RWPE2 (cell line): ENCODE measurements around the gene NUP210L.
"Not testable (repeated sequence)": the region's sequence is repeated elsewhere in the genome, so short reads cannot be mapped to it uniquely, and the experiment has no call there.

Source experiments
- ATAC-seq: fragments of 200-7000 bp; cut with Tn5 transposase; 3 replicates; pipeline ENCODE4 v1.9.1; 2021; ENCODE audit warnings: low read depth
- DNase-seq: peaks from one replicate; pipeline ENCODE4 v3.0.0-alpha.2; 2020; ENCODE audit warnings: low spot score
- H3K27ac ChIP-seq: fragments of 450-650 bp; 2 replicates; pipeline ENCODE4 v1.5.1; 2017; ENCODE audit warnings: mild to moderate bottlenecking; ENCODE audit not compliant: poor library complexity, severe bottlenecking
- H3K27me3 ChIP-seq: fragments of 250-450 bp; sonication (Bioruptor Pico); 2 replicates; pipeline ENCODE4 v1.5.1; 2021; ENCODE audit warnings: mild to moderate bottlenecking, moderate library complexity; ENCODE audit not compliant: insufficient read depth, poor library complexity, severe bottlenecking
- H3K36me3 ChIP-seq: fragments of 250-450 bp; sonication (Bioruptor Pico); 2 replicates; pipeline ENCODE4 v1.5.1; 2020; ENCODE audit warnings: low read depth, mild to moderate bottlenecking, moderate library complexity
- H3K4me1 ChIP-seq: fragments of 250-450 bp; sonication (Bioruptor Pico); 2 replicates; pipeline ENCODE4 v1.5.1; 2021; ENCODE audit warnings: mild to moderate bottlenecking, moderate library complexity; ENCODE audit not compliant: insufficient read depth, poor library complexity, severe bottlenecking
- H3K4me3 ChIP-seq: fragments of 250-450 bp; sonication (Bioruptor Pico); 2 replicates; pipeline ENCODE4 v1.5.1; 2021; ENCODE audit warnings: mild to moderate bottlenecking, moderate library complexity; ENCODE audit not compliant: severe bottlenecking
- H3K9me3 ChIP-seq: fragments of 250-450 bp; sonication (Bioruptor Pico); 2 replicates; pipeline ENCODE4 v1.5.1; 2021; ENCODE audit warnings: mild to moderate bottlenecking, moderate library complexity; ENCODE audit not compliant: severe bottlenecking
- TF ChIP-seq, protein P1 (sequence below): fragments of 450-650 bp; IDR thresholded peaks from one replicate; pipeline ENCODE4 v1.5.1; 2017; ENCODE audit warnings: mild to moderate bottlenecking, moderate library complexity; ENCODE audit not compliant: poor library complexity, severe bottlenecking

Gene NUP210L

DNA sequence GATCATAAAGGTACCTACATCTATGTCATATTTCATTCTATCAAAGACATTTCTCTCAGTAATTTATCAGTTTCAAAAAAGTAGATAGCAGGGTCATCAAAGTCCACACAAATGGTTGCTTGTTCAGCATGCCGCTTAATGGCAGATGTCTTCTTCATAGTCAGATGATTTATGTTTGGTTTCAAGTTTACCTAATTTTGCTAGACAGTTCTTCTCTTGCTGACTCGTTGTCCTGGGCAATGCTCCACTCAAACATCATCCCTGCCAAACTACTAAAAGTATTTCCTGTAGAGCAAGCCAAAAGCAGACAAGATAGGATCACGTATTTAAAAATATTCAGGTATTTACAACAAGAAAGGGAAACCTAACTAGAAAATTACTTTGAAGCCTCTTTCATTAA is 13.6 kb downstream of the NUP210L start:
- Histone ChIP-seq H3K4me1 (no peaks in the 10 kb centered on the region), H3K27me3 (no peaks in the 10 kb centered on the region), H3K4me3 (no peak overlapping the region), H3K9me3 (no peaks in the 10 kb centered on the region), H3K36me3 (no peaks in the 10 kb centered on the region), H3K27ac (no peak overlapping the region)
- DNase-seq (no peak), ATAC-seq (no peak)
- TF ChIP-seq, protein P1, sequence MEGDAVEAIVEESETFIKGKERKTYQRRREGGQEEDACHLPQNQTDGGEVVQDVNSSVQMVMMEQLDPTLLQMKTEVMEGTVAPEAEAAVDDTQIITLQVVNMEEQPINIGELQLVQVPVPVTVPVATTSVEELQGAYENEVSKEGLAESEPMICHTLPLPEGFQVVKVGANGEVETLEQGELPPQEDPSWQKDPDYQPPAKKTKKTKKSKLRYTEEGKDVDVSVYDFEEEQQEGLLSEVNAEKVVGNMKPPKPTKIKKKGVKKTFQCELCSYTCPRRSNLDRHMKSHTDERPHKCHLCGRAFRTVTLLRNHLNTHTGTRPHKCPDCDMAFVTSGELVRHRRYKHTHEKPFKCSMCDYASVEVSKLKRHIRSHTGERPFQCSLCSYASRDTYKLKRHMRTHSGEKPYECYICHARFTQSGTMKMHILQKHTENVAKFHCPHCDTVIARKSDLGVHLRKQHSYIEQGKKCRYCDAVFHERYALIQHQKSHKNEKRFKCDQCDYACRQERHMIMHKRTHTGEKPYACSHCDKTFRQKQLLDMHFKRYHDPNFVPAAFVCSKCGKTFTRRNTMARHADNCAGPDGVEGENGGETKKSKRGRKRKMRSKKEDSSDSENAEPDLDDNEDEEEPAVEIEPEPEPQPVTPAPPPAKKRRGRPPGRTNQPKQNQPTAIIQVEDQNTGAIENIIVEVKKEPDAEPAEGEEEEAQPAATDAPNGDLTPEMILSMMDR: no peak

DNA sequence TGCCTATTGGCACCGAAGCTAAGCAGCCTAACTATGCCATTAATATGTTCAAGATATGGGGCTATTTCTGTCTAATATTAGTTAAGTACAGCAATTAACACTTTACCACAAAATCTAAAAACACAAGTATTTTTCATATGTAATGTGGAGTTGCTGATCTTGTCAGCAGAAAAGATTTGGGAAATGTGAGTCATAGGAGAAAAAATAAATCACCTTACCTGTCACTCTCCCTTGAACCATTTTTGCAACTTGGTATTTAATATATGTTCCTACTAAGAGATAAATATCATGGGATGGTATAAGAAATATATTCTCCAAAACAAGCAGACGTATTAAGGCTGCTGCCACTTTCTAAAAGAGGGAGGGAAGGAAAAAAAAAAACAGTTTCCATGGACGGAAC is 17.0 kb downstream of the NUP210L start:
- TF ChIP-seq, protein P1: no peak
- no peak for ATAC-seq
- Histone ChIP-seq H3K9me3 (no peaks in the 10 kb centered on the region), H3K4me1 (no peaks in the 10 kb centered on the region), H3K27ac (no peak overlapping the region), H3K27me3 (no peaks in the 10 kb centered on the region), H3K4me3 (no peak overlapping the region), H3K36me3 (no peaks in the 10 kb centered on the region)
- DNase-seq: no peak

DNA sequence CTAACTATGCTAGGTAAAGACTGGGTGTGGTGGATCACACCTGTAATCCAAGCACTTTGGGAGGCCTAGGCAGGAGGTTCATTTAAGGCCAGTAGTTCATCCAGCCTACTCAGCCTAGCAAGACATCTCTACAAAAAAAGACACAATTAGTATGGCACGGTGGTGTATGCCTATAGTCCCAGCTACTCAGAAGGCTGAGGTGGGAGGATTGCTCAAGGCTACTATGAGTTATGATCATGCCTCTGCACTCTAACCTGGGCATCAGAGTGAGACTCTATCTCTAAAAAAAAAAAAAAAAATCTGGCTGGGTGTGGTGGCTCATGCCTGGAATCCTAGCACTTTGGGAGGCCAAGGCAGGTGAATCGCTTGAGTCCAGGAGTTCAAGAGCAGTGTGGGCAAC is 21.6 kb downstream of the NUP210L start:
- DNase-seq (no peak), ATAC-seq (no peak)
- H3K4me3 ChIP-seq: no peak overlapping the region
- no peaks in the 10 kb centered on the region for H3K9me3 ChIP-seq
- no peak overlapping the region for H3K27ac ChIP-seq
- no peaks in the 10 kb centered on the region for H3K36me3 ChIP-seq
- H3K27me3 ChIP-seq: no peaks in the 10 kb centered on the region
- H3K4me1 ChIP-seq: peaks cover 2% of the 10 kb centered on the region
- TF ChIP-seq, protein P1: no peak

DNA sequence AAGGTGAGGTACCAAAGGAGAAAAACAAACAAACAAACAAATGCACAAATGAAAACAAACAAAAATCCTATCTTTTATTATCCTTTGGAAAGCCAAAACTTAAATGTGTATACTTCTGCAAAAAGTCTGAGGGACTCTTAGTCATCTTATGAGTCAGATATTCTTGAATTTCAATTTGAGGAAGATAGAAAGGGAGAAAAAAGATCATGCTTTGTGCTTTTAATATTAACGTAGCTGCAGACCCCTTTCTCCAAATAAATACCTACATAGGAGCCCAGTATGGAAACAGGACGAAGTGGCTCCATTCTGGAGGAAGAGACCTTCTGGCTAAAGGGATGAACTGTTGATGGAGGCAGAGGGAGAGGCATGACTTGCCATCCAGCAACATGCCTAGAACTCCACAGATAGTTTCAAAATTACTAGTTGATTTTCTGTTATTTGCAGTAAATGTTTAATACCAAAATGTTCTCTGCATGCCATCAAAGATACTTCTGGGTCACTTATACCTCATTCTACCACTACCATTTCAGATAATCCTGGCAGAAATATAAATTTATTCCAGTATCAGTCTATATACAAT is 25.4 kb downstream of the NUP210L start:
- peaks cover 2% of the 10 kb centered on the region for H3K4me1 ChIP-seq
- DNase-seq (no peak), ATAC-seq (no peak)
- H3K9me3 ChIP-seq: no peaks in the 10 kb centered on the region
- no peaks in the 10 kb centered on the region for H3K27me3 ChIP-seq
- H3K27ac ChIP-seq: no peak overlapping the region
- no peaks in the 10 kb centered on the region for H3K36me3 ChIP-seq
- no peak overlapping the region for H3K4me3 ChIP-seq
- TF ChIP-seq, protein P1: no peak

DNA sequence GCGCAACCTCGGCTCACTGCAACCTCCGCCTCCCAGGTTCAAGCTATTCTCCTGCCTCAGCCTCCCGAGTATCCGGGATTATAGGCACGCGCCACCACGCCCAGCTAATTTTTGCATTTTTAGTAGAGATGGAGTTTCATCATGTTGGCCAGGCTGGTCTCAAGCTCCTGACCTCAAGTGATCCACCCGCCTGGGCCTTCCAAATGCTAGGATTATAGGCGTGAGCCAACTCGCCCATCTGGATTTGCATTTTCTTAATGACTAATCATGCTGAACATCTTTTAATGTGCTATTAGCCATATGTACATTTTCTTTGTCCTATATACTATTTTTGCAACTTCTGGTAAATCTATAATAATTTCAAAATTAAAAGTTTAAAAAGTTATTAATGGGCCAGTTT is 31.7 kb downstream of the NUP210L start:
- H3K4me3 ChIP-seq, ATAC-seq, H3K27me3 ChIP-seq, H3K9me3 ChIP-seq, H3K4me1 ChIP-seq, DNase-seq, H3K27ac ChIP-seq, H3K36me3 ChIP-seq: not testable (repeated sequence)
